ENCODE measurements around the gene JAM3.

The JAM3 gene

DNA sequence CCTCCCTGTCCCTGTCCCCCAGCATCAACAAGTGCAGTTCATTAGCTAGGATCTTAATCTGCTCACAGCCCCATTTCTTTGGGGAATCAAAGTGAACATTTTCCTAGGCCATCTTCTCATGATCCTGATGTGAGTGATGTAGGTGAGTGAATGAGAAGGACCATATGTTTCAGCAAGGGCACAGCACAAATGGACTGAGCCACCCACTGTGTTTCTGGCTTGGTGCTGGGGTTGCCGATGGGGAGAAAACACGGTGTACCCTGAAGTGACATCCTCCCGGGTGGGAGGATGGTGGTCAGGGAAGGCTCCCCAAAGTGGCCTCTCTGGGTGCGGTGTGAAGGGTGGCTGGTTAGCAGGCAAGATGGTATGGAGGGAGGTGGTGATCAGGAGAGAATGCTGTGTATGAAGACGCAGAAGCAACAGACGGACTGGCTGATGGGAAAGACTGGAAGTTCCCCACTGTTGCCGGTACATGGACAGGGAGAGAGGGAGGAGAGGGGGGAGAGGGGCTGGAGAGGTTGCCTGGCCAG, 72.2 kb downstream of the JAM3 start:
- H3K9ac ChIP-seq (ENCODE audit: insufficient read length, low read depth): no peak overlapping the region
- H3K4me3 ChIP-seq (ENCODE audit: insufficient read length, low read depth): no peak overlapping the region
- no peaks in the 10 kb centered on the region for H3K4me1 ChIP-seq (ENCODE audit: insufficient read depth, insufficient read length)
- no peaks in the 10 kb centered on the region for H3K9me3 ChIP-seq (ENCODE audit: insufficient read depth, low read length)
- no peaks in the 10 kb centered on the region for H3K27me3 ChIP-seq (ENCODE audit: insufficient read depth, insufficient read length)
- no peak for DNase-seq (ENCODE audit: low read depth, low spot score)
- TF ChIP-seq ZNF274 (IDR thresholded peaks at IDR 0.05; ENCODE audit: low read depth, low read length): no peak
- TF ChIP-seq YY1 (IDR thresholded peaks at IDR 0.05; ENCODE audit: insufficient read depth, insufficient read length): no peak
- no peak for TF ChIP-seq SUZ12 (IDR thresholded peaks at IDR 0.05; ENCODE audit: extremely low read depth, insufficient read depth, insufficient read length)
- peaks cover 39% of the 10 kb centered on the region for H3K36me3 ChIP-seq (ENCODE audit: insufficient read depth, insufficient read length, low read length)

DNA sequence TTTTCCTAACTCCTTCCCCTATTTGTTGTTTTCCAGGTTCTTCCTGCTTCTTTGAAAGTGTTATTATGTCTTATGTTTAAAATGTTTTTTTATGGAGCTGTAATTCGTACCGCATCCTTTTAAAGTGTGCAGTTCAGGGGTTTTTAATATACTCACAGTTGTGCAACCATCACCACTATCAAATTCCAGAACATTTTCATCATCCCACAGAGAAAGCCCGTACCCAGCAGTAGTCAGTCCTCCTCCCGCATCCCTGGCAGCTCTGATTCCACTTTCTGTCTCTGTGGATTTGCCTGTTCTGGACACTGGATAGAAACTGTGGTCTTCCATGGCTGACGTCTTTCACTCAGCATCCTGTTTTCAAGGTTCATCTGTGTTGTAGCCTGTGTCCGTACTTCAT, 73.7 kb downstream of the JAM3 start:
- Histone ChIP-seq H3K9ac (ENCODE audit: insufficient read length, low read depth) (no peak overlapping the region), H3K36me3 (ENCODE audit: insufficient read depth, insufficient read length, low read length) (peaks cover 50% of the 10 kb centered on the region), H3K9me3 (ENCODE audit: insufficient read depth, low read length) (no peaks in the 10 kb centered on the region), H3K27me3 (ENCODE audit: insufficient read depth, insufficient read length) (no peaks in the 10 kb centered on the region), H3K4me1 (ENCODE audit: insufficient read depth, insufficient read length) (no peaks in the 10 kb centered on the region), H3K4me3 (ENCODE audit: insufficient read length, low read depth) (no peak overlapping the region)
- no peak for DNase-seq (ENCODE audit: low read depth, low spot score)
- TF ChIP-seq ZNF274 (IDR thresholded peaks at IDR 0.05; ENCODE audit: low read depth, low read length): no peak

DNA sequence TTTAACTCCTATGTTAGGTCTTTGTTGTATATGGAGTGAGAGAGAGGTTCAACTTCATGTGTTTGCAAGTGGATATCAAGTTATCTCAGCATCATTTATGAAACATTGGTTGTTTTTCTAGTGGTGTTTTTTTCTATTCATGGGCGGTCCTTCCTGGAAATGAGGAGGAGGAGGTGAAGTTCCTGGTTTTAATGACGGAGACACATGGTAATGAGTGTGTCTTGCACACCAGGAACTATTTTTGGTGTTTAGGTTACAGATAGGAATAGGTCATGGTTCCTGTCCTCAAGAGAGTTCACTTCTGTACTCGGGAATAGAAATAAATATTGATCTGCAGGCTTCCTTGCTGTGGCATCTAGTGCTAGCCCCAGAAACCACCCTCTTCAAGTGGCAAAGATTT, 74.9 kb downstream of the JAM3 start:
- no peak for DNase-seq (ENCODE audit: low read depth, low spot score)
- H3K4me3 ChIP-seq (ENCODE audit: insufficient read length, low read depth): no peak overlapping the region
- H3K27me3 ChIP-seq (ENCODE audit: insufficient read depth, insufficient read length): no peaks in the 10 kb centered on the region
- H3K9ac ChIP-seq (ENCODE audit: insufficient read length, low read depth): no peak overlapping the region
- H3K9me3 ChIP-seq (ENCODE audit: insufficient read depth, low read length): no peaks in the 10 kb centered on the region
- TF ChIP-seq ZNF274 (IDR thresholded peaks at IDR 0.05; ENCODE audit: low read depth, low read length): no peak
- no peak for TF ChIP-seq SUZ12 (IDR thresholded peaks at IDR 0.05; ENCODE audit: extremely low read depth, insufficient read depth, insufficient read length)
- TF ChIP-seq YY1 (IDR thresholded peaks at IDR 0.05; ENCODE audit: insufficient read depth, insufficient read length): no peak
- H3K36me3 ChIP-seq (ENCODE audit: insufficient read depth, insufficient read length, low read length): peaks cover 61% of the 10 kb centered on the region
- no peaks in the 10 kb centered on the region for H3K4me1 ChIP-seq (ENCODE audit: insufficient read depth, insufficient read length)

DNA sequence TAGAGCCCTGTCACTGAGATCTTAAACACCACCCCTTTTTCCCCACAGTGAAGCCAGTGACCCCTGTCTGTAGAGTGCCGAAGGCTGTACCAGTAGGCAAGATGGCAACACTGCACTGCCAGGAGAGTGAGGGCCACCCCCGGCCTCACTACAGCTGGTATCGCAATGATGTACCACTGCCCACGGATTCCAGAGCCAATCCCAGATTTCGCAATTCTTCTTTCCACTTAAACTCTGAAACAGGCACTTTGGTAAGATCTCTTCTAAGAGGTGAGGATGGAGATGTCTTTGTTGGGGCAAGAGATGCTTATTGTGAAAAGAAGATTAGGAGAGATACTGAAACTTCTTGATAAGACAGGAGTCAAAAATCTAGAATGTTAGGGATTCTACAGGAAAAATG, 75.9 kb downstream of the JAM3 start:
- DNase-seq (ENCODE audit: low read depth, low spot score): no peak
- Histone ChIP-seq H3K9ac (ENCODE audit: insufficient read length, low read depth) (no peak overlapping the region), H3K9me3 (ENCODE audit: insufficient read depth, low read length) (no peaks in the 10 kb centered on the region), H3K4me3 (ENCODE audit: insufficient read length, low read depth) (no peak overlapping the region), H3K27me3 (ENCODE audit: insufficient read depth, insufficient read length) (no peaks in the 10 kb centered on the region), H3K36me3 (ENCODE audit: insufficient read depth, insufficient read length, low read length) (peaks cover 70% of the 10 kb centered on the region), H3K4me1 (ENCODE audit: insufficient read depth, insufficient read length) (no peaks in the 10 kb centered on the region)
- TF ChIP-seq YY1 (IDR thresholded peaks at IDR 0.05; ENCODE audit: insufficient read depth, insufficient read length): no peak
- TF ChIP-seq ZNF274 (IDR thresholded peaks at IDR 0.05; ENCODE audit: low read depth, low read length): no peak
- TF ChIP-seq SUZ12 (IDR thresholded peaks at IDR 0.05; ENCODE audit: extremely low read depth, insufficient read depth, insufficient read length): no peak

DNA sequence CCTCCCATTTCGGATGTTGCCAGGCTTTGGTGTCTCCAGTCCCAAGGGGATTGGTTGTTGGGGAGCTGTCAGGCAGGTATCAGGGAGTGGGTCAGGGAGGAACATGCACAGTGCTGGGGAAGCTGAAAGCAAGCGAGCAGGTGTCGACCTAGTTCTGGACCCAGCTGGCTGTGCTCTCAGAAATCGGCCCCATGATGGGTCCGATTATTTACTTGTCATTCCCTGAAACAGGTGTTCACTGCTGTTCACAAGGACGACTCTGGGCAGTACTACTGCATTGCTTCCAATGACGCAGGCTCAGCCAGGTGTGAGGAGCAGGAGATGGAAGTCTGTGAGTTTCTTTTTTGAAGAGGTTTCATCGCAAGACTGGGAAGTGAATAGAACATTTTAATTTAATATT, 76.8 kb downstream of the JAM3 start:
- TF ChIP-seq SUZ12 (IDR thresholded peaks at IDR 0.05; ENCODE audit: extremely low read depth, insufficient read depth, insufficient read length) (no peak), ZNF274 (IDR thresholded peaks at IDR 0.05; ENCODE audit: low read depth, low read length) (no peak), YY1 (IDR thresholded peaks at IDR 0.05; ENCODE audit: insufficient read depth, insufficient read length) (no peak)
- no peak for DNase-seq (ENCODE audit: low read depth, low spot score)
- Histone ChIP-seq H3K27me3 (ENCODE audit: insufficient read depth, insufficient read length) (no peaks in the 10 kb centered on the region), H3K36me3 (ENCODE audit: insufficient read depth, insufficient read length, low read length) (peaks cover 76% of the 10 kb centered on the region), H3K9ac (ENCODE audit: insufficient read length, low read depth) (no peak overlapping the region), H3K9me3 (ENCODE audit: insufficient read depth, low read length) (no peaks in the 10 kb centered on the region), H3K4me3 (ENCODE audit: insufficient read length, low read depth) (no peak overlapping the region), H3K4me1 (ENCODE audit: insufficient read depth, insufficient read length) (no peaks in the 10 kb centered on the region)

DNA sequence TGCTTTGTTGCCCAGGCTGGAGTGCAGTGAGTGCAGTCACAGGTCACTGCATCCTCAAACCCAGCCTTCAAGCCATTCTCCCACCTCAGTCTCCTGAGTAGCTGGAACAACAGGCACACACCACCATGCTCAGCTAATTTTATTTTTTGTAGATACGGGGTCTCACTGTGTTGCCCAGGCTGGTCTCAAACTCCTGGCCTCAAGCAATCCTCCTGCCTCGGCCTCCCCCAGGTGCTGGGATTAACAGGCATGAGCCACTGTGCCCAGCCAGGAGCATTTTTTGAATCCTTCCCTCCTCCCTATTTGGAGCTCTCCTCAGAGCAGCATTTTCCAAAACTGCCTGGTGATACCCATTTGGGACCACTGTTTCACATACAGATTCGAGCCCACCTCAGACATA, 77.7 kb downstream of the JAM3 start:
- H3K9ac ChIP-seq (ENCODE audit: insufficient read length, low read depth): no peak overlapping the region
- H3K9me3 ChIP-seq (ENCODE audit: insufficient read depth, low read length): no peaks in the 10 kb centered on the region
- H3K27me3 ChIP-seq (ENCODE audit: insufficient read depth, insufficient read length): no peaks in the 10 kb centered on the region
- peaks cover 77% of the 10 kb centered on the region for H3K36me3 ChIP-seq (ENCODE audit: insufficient read depth, insufficient read length, low read length)
- TF ChIP-seq ZNF274 (IDR thresholded peaks at IDR 0.05; ENCODE audit: low read depth, low read length) (no peak), SUZ12 (IDR thresholded peaks at IDR 0.05; ENCODE audit: extremely low read depth, insufficient read depth, insufficient read length) (no peak), YY1 (IDR thresholded peaks at IDR 0.05; ENCODE audit: insufficient read depth, insufficient read length) (no peak)
- no peak overlapping the region for H3K4me3 ChIP-seq (ENCODE audit: insufficient read length, low read depth)
- no peak for DNase-seq (ENCODE audit: low read depth, low spot score)
- no peaks in the 10 kb centered on the region for H3K4me1 ChIP-seq (ENCODE audit: insufficient read depth, insufficient read length)

DNA sequence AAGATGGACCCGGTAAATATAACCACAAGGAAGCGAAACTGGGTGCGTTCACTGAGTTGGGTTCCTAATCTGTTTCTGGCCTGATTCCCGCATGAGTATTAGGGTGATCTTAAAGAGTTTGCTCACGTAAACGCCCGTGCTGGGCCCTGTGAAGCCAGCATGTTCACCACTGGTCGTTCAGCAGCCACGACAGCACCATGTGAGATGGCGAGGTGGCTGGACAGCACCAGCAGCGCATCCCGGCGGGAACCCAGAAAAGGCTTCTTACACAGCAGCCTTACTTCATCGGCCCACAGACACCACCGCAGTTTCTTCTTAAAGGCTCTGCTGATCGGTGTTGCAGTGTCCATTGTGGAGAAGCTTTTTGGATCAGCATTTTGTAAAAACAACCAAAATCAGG, 80.5 kb downstream of the JAM3 start:
- no peak overlapping the region for H3K9ac ChIP-seq (ENCODE audit: insufficient read length, low read depth)
- H3K4me3 ChIP-seq (ENCODE audit: insufficient read length, low read depth): no peak overlapping the region
- no peaks in the 10 kb centered on the region for H3K9me3 ChIP-seq (ENCODE audit: insufficient read depth, low read length)
- TF ChIP-seq ZNF274 (IDR thresholded peaks at IDR 0.05; ENCODE audit: low read depth, low read length) (no peak), SUZ12 (IDR thresholded peaks at IDR 0.05; ENCODE audit: extremely low read depth, insufficient read depth, insufficient read length) (no peak), YY1 (IDR thresholded peaks at IDR 0.05; ENCODE audit: insufficient read depth, insufficient read length) (no peak)
- H3K27me3 ChIP-seq (ENCODE audit: insufficient read depth, insufficient read length): no peaks in the 10 kb centered on the region
- DNase-seq (ENCODE audit: low read depth, low spot score): no peak
- peaks cover 94% of the 10 kb centered on the region for H3K36me3 ChIP-seq (ENCODE audit: insufficient read depth, insufficient read length, low read length)
- H3K4me1 ChIP-seq (ENCODE audit: insufficient read depth, insufficient read length): no peaks in the 10 kb centered on the region
